OCI-LY1 (cell line): ENCODE results near the gene GDAP1L1.

Experiments
- EZH2 ChIP-seq: fragments of 200-600 bp; sonication (generic), shearing (Covaris generic); IDR thresholded peaks from 2 replicates; pipeline ENCODE4 v1.8.0; 2017; ENCODE audit warnings: borderline replicate concordance, mixed run types, mild to moderate bottlenecking, antibody characterized with exemption, low read length, moderate library complexity, mixed read lengths
- TF ChIP-seq, protein P1 (sequence below): fragments of 200-600 bp; sonication (generic), shearing (Covaris generic); IDR thresholded peaks from 2 replicates; pipeline ENCODE4 v1.5.1; 2017; ENCODE audit warnings: mild to moderate bottlenecking, antibody characterized with exemption, low read length, moderate library complexity, mixed read lengths

GRCh38 chr20:44254073-44254472 lies 7.0 kb downstream of the GDAP1L1 start:
- TF ChIP-seq, protein P1, sequence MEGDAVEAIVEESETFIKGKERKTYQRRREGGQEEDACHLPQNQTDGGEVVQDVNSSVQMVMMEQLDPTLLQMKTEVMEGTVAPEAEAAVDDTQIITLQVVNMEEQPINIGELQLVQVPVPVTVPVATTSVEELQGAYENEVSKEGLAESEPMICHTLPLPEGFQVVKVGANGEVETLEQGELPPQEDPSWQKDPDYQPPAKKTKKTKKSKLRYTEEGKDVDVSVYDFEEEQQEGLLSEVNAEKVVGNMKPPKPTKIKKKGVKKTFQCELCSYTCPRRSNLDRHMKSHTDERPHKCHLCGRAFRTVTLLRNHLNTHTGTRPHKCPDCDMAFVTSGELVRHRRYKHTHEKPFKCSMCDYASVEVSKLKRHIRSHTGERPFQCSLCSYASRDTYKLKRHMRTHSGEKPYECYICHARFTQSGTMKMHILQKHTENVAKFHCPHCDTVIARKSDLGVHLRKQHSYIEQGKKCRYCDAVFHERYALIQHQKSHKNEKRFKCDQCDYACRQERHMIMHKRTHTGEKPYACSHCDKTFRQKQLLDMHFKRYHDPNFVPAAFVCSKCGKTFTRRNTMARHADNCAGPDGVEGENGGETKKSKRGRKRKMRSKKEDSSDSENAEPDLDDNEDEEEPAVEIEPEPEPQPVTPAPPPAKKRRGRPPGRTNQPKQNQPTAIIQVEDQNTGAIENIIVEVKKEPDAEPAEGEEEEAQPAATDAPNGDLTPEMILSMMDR = no peak
- TF ChIP-seq EZH2 = no peak
